Mesenchymal stem cell (in vitro differentiated cells and primary cell): ENCODE measurements around the gene RAD52.
A peak's percentile ranks its signal among the peaks of the same experiment; 100 is the strongest.

Source experiments
- DNase-seq: peaks from one replicate; pipeline ENCODE4 v3.0.0-alpha.2; 2013
- H2AFZ ChIP-seq: one replicate; pipeline ENCODE4 v1.6.1; 2013; ENCODE audit warnings: low read depth, mild to moderate bottlenecking, control low read depth, inconsistent platforms, low read length, moderate library complexity
- H2AK5ac ChIP-seq: 2 replicates; pipeline ENCODE4 v1.6.1; 2013; ENCODE audit warnings: low read length, moderate library complexity, mild to moderate bottlenecking, inconsistent platforms; ENCODE audit not compliant: severe bottlenecking
- H2BK120ac ChIP-seq: one replicate; pipeline ENCODE4 v1.6.1; 2013; ENCODE audit warnings: low read depth, mild to moderate bottlenecking, inconsistent platforms, low read length, moderate library complexity
- H2BK12ac ChIP-seq, 2 experiments: one replicate each; pipeline ENCODE4 v1.6.1; 2013; ENCODE audit warnings: inconsistent platforms in 2 of 2, low read length in 2 of 2, mild to moderate bottlenecking in 2 of 2, moderate library complexity in 2 of 2, control low read depth in 1 of 2
- H2BK15ac ChIP-seq: one replicate; pipeline ENCODE4 v1.6.1; 2013; ENCODE audit warnings: mild to moderate bottlenecking, low read depth, inconsistent platforms; ENCODE audit not compliant: poor library complexity, severe bottlenecking
- H2BK5ac ChIP-seq: 2 replicates; pipeline ENCODE4 v1.6.1; 2013; ENCODE audit warnings: low read depth, mild to moderate bottlenecking, low read length, control low read depth, inconsistent platforms; ENCODE audit not compliant: poor library complexity, severe bottlenecking
- H3K14ac ChIP-seq, 2 experiments: one replicate each; pipeline ENCODE4 v1.6.1; 2013; ENCODE audit warnings: inconsistent platforms in 2 of 2, low read length in 2 of 2, control low read depth in 1 of 2, mild to moderate bottlenecking in 1 of 2, moderate library complexity in 1 of 2
- H3K18ac ChIP-seq, 2 experiments: one replicate each; pipeline ENCODE4 v1.6.1; 2013; ENCODE audit warnings: inconsistent platforms in 2 of 2, low read length in 2 of 2, control low read depth in 1 of 2, low read depth in 1 of 2, mild to moderate bottlenecking in 1 of 2
- H3K23ac ChIP-seq, 2 experiments: one replicate each; pipeline ENCODE4 v1.6.1; 2013; ENCODE audit warnings: inconsistent platforms in 2 of 2, low read length in 2 of 2, mild to moderate bottlenecking in 2 of 2, moderate library complexity in 2 of 2, control low read depth in 1 of 2
- H3K27ac ChIP-seq: 2 replicates; pipeline ENCODE4 v1.5.1; 2013; ENCODE audit warnings: mild to moderate bottlenecking, moderate library complexity, low read length, control low read depth, inconsistent platforms; ENCODE audit not compliant: poor library complexity, severe bottlenecking
- H3K27me3 ChIP-seq, 2 experiments: 2 replicates each; pipeline versions ENCODE4 v1.6.1 to v1.7.0; 2013; ENCODE audit warnings: low read length in 2 of 2, mild to moderate bottlenecking in 2 of 2, moderate library complexity in 2 of 2, control low read depth in 1 of 2, inconsistent platforms in 1 of 2; ENCODE audit not compliant: control insufficient read depth in 1 of 2, insufficient read depth in 1 of 2
- H3K36me3 ChIP-seq, 2 experiments: 2 replicates each; pipeline versions ENCODE4 v1.6.1 to v1.7.0; 2013; ENCODE audit warnings: low read length in 2 of 2, control low read depth in 1 of 2, inconsistent platforms in 1 of 2, low read depth in 1 of 2, mild to moderate bottlenecking in 1 of 2; ENCODE audit not compliant: insufficient read depth in 2 of 2, control insufficient read depth in 1 of 2
- H3K4ac ChIP-seq, 2 experiments: one replicate each; pipeline ENCODE4 v1.6.1; 2013; ENCODE audit warnings: inconsistent platforms in 2 of 2, low read length in 2 of 2, mild to moderate bottlenecking in 2 of 2, moderate library complexity in 2 of 2, control low read depth in 1 of 2, low read depth in 1 of 2
- H3K4me1 ChIP-seq: 2 replicates; pipeline ENCODE4 v1.6.1; 2013; ENCODE audit warnings: low read depth, low read length, control low read depth; ENCODE audit not compliant: control insufficient read depth, insufficient read depth
- H3K4me2 ChIP-seq: 2 replicates; pipeline ENCODE4 v1.6.1; 2013; ENCODE audit warnings: low read length, mild to moderate bottlenecking, inconsistent platforms; ENCODE audit not compliant: poor library complexity, severe bottlenecking
- H3K4me3 ChIP-seq, 2 experiments: 2 replicates each; pipeline versions ENCODE4 v1.5.1 to v1.7.0; 2013; ENCODE audit warnings: low read length in 2 of 2, mild to moderate bottlenecking in 2 of 2, control low read depth in 1 of 2, low read depth in 1 of 2; ENCODE audit not compliant: insufficient read depth in 1 of 2
- H3K79me1 ChIP-seq: replicated peaks from 2 replicates; pipeline ENCODE4 v1.6.1; 2013; ENCODE audit warnings: mild to moderate bottlenecking, control low read depth, low read length, inconsistent platforms; ENCODE audit not compliant: poor library complexity, severe bottlenecking
- H3K9ac ChIP-seq: 2 replicates; pipeline ENCODE4 v1.7.0; 2013; ENCODE audit warnings: mild to moderate bottlenecking, low read length, moderate library complexity
- H3K9me3 ChIP-seq: 2 replicates; pipeline ENCODE4 v1.7.0; 2013; ENCODE audit warnings: mild to moderate bottlenecking, low read length; ENCODE audit not compliant: control insufficient read depth
- H4K8ac ChIP-seq: one replicate; pipeline ENCODE4 v1.6.1; 2013; ENCODE audit warnings: inconsistent platforms, mild to moderate bottlenecking, low read length, moderate library complexity
- H4K91ac ChIP-seq: one replicate; pipeline ENCODE4 v1.6.1; 2013; ENCODE audit warnings: mild to moderate bottlenecking, low read length, inconsistent platforms
- WGBS: methylation state at CpG from one replicate; pipeline ENCODE4 v1.1.7; 2013; ENCODE audit warnings: mixed read lengths; 5-methylcytosine and 5-hydroxymethylcytosine counted together

Gene RAD52

GRCh38 chr12:967641-968040 lies 18.1 kb upstream of the RAD52 start:
- Histone ChIP-seq H3K9ac (no peak overlapping the region), H3K79me1 (no peaks in the 10 kb centered on the region), H3K4me1 (peaks cover 2% of the 10 kb centered on the region), H2BK15ac (no peak overlapping the region), H2BK5ac (no peak overlapping the region), H2AFZ (no peak overlapping the region), H3K4me3 (no peak overlapping the region), H3K14ac (no peak overlapping the region), H4K8ac (no peak overlapping the region), H3K36me3 (no peaks in the 10 kb centered on the region), H3K27ac (no peak overlapping the region), H3K27me3 (no peaks in the 10 kb centered on the region), H3K23ac (no peak overlapping the region), H2BK120ac (no peak overlapping the region), H2BK12ac (no peak overlapping the region), H3K18ac (no peak overlapping the region), H3K9me3 (no peaks in the 10 kb centered on the region), H3K4me2 (no peak overlapping the region), H4K91ac (no peak overlapping the region), H2AK5ac (no peak overlapping the region), H3K4ac (no peak overlapping the region)
- no peak for DNase-seq
- 71% methylated on average over 5 of the region's 9 CpGs for WGBS

- no peak overlapping the region for H2AFZ ChIP-seq
- no CpG with 5 or more reads among the region's 6 CpGs for WGBS
- no peaks in the 10 kb centered on the region for H3K27me3 ChIP-seq
- no peak overlapping the region for H3K4me3 ChIP-seq
- H2AK5ac ChIP-seq, result no peak overlapping the region
- no peak overlapping the region for H2BK5ac ChIP-seq
- H2BK120ac ChIP-seq, result no peak overlapping the region
- no peak overlapping the region for H4K91ac ChIP-seq
- no peak overlapping the region for H4K8ac ChIP-seq
- no peaks in the 10 kb centered on the region for H3K9me3 ChIP-seq
- H3K4me1 ChIP-seq, result peaks cover 2% of the 10 kb centered on the region
- H3K9ac ChIP-seq, result no peak overlapping the region
- H3K23ac ChIP-seq, result no peak overlapping the region
- no peak overlapping the region for H3K27ac ChIP-seq
- no peak overlapping the region for H2BK15ac ChIP-seq
- H3K36me3 ChIP-seq, result no peaks in the 10 kb centered on the region
- H3K4ac ChIP-seq, result no peak overlapping the region
- no peak for DNase-seq
- H3K14ac ChIP-seq, result no peak overlapping the region
- no peak overlapping the region for H3K18ac ChIP-seq
- no peak overlapping the region for H3K4me2 ChIP-seq
- no peaks in the 10 kb centered on the region for H3K79me1 ChIP-seq
- H2BK12ac ChIP-seq, result no peak overlapping the region
These were observed 17.2 kb upstream of the RAD52 start for GRCh38 chr12:966724-967123.

DNA sequence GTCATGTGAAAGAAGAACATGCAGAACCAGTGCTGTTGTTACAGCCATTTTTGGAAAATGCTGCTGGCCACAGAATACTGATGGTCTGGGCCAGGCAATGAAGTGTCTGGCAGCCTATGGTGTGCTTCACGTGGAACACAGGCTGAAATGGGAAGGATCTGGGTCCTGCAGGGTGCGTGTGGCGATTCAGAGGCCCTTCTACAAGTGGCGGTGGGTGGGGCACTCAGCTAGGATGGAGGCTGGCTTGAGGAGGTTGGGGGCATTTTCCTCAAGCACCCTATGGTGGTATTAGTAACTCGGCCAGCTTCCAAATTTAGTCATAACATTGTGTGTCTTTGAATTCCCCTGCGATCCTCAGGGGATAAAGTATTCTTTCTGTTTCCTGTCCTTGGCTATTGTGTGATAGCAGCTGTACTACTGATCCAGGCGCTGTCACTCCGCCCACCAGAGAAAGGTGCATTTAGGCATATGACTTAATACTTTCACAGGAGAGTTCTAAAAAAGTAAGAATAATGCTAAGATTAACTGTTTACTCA lies 9.2 kb upstream of the RAD52 start:
- H3K18ac ChIP-seq, result no peak overlapping the region
- H3K4me1 ChIP-seq, result no peaks in the 10 kb centered on the region
- no peaks in the 10 kb centered on the region for H3K9me3 ChIP-seq
- no peak overlapping the region for H2BK5ac ChIP-seq
- H2AFZ ChIP-seq, result no peak overlapping the region
- no peak overlapping the region for H2BK12ac ChIP-seq
- H2BK120ac ChIP-seq, result no peak overlapping the region
- peaks cover 3% of the 10 kb centered on the region for H3K79me1 ChIP-seq
- H3K23ac ChIP-seq, result peak overlapping the region in 1 of 2 experiments; percentile 9
- H3K27me3 ChIP-seq, result no peaks in the 10 kb centered on the region
- no peak overlapping the region for H4K8ac ChIP-seq
- no peaks in the 10 kb centered on the region for H3K36me3 ChIP-seq
- peak overlapping the region in 1 of 2 experiments; percentile 8 for H3K4me3 ChIP-seq
- H3K4me2 ChIP-seq, result no peak overlapping the region
- H3K14ac ChIP-seq, result peak overlapping the region in 1 of 2 experiments; percentile 64
- no peak overlapping the region for H4K91ac ChIP-seq
- H2AK5ac ChIP-seq, result no peak overlapping the region
- no peak overlapping the region for H3K9ac ChIP-seq
- H2BK15ac ChIP-seq, result no peak overlapping the region
- 75% methylated on average over 7 of the region's 8 CpGs for WGBS
- DNase-seq, result no peak
- no peak overlapping the region for H3K4ac ChIP-seq
- H3K27ac ChIP-seq, result no peak overlapping the region

DNA sequence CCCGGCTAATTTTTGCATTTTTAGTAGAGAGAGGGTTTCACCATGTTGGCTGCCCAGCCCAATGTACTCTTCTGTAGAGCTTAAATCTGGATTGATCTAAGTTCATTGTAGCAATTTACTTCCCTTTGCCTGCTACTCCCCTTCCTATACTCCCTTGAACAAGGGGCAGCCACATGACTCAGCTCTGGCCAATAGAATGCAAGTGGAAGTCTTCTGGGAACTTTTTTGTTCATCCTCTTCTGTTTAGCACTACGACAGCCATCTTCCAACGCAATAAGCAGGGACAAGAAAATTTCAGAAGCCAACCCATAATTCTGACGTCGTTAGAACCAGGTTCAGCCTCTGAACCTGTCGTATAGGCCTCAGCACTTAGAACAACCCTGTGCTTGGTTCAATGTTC lies 6.4 kb upstream of the RAD52 start:
- H4K8ac ChIP-seq, result no peak overlapping the region

More for the DNA sequence above, 6.4 kb upstream of the RAD52 start:
- Histone ChIP-seq H3K4me1 (peaks cover 4% of the 10 kb centered on the region), H2BK5ac (no peak overlapping the region), H2AFZ (no peak overlapping the region), H3K36me3 (no peaks in the 10 kb centered on the region), H2BK12ac (no peak overlapping the region), H3K9ac (no peak overlapping the region), H4K91ac (no peak overlapping the region), H3K4ac (no peak overlapping the region), H3K27me3 (no peaks in the 10 kb centered on the region), H3K9me3 (no peaks in the 10 kb centered on the region), H2AK5ac (no peak overlapping the region), H3K4me2 (no peak overlapping the region), H3K79me1 (peaks cover 3% of the 10 kb centered on the region), H3K27ac (no peak overlapping the region), H3K18ac (no peak overlapping the region), H3K14ac (no peak overlapping the region), H3K23ac (no peak overlapping the region), H3K4me3 (no peak overlapping the region), H2BK15ac (no peak overlapping the region), H2BK120ac (no peak overlapping the region)
- DNase-seq, result no peak
- 100% methylated on average over 6 of the region's 6 CpGs for WGBS
